Esophagus muscularis mucosa (tissue), 4 donors: ENCODE measurements around the gene METAP1D. TPM values are rescaled to one million over a fixed set of nuclear protein-coding genes. Genes with fewer than 3 reads are reported as not detected.

ENCODE experiments used
- DNase-seq: peaks from one replicate; pipeline ENCODE4 v3.0.0-alpha.2; 2017; ENCODE audit errors: extremely low spot score
- H3K27ac ChIP-seq, 4 donors: fragments of 200-600 bp; sonication (generic); replicated peaks in 1 of 4; 1 replicate in 3 of 4; 2 replicates in 1 of 4; pipeline ENCODE4 v1.5.1; 2016 to 2019; ENCODE audit warnings: mild to moderate bottlenecking in 1 of 4
- H3K27me3 ChIP-seq, 4 donors: fragments of 200-600 bp; sonication (generic); one replicate each; pipeline versions ENCODE4 v1.5.1 to v1.6.0; 2016 to 2019
- H3K36me3 ChIP-seq, 4 donors: fragments of 200-600 bp; sonication (generic); one replicate each; pipeline ENCODE4 v1.5.1; 2016 to 2019
- H3K4me1 ChIP-seq, 4 donors: fragments of 200-600 bp; sonication (generic); one replicate each; pipeline ENCODE4 v1.5.1; 2016 to 2019
- H3K4me3 ChIP-seq, 4 donors: fragments of 200-600 bp; sonication (generic); 1 replicate in 2 of 4; 2 replicates in 2 of 4; pipeline ENCODE4 v1.5.1; 2016 to 2019; ENCODE audit warnings: mild to moderate bottlenecking in 4 of 4, moderate library complexity in 1 of 4
- H3K9me3 ChIP-seq, 4 donors: fragments of 200-600 bp; sonication (generic); 1 replicate in 3 of 4; 2 replicates in 1 of 4; pipeline ENCODE4 v1.5.1; 2016 to 2019
- EP300 ChIP-seq: sonication (generic); formaldehyde crosslinking; IDR thresholded peaks from one replicate; pipeline ENCODE4 v1.6.1; 2017; ENCODE audit warnings: antibody characterized with exemption
- POLR2A ChIP-seq: fragments of 450-650 bp; IDR thresholded peaks from one replicate; pipeline ENCODE4 v1.6.1; 2017; ENCODE audit warnings: antibody characterized with exemption, moderate library complexity, mild to moderate bottlenecking, low read depth
- POLR2AphosphoS5 ChIP-seq, 2 donors: sonication (generic); formaldehyde crosslinking; IDR thresholded peaks; one replicate each; pipeline ENCODE4 v1.6.1; 2017; ENCODE audit warnings: antibody characterized with exemption in 2 of 2
- WGBS: methylation state at CpG from one replicate; pipeline ENCODE4 v1.1.5; 2018; 5-methylcytosine and 5-hydroxymethylcytosine counted together
- intact Hi-C: fragments of 100-400 bp; cut with DNase I; formaldehyde crosslinking; loops from one replicate; pipeline ENCODE4 v1.15.1; 2023
- total RNA-seq, 4 donors: library from RNA; depleted of rRNA; stranded (reverse); fragments of >200 nt; gene quantifications; one replicate each; pipeline versions ENCODE4 v1.1.0 to v1.2.1, GENCODE V29; 2016
- TF ChIP-seq, protein P1 (sequence below), 3 experiments: fragments of 200-600 bp in 2 of 3; fragments of 450-650 bp in 1 of 3; sonication (generic) in 2 of 3; IDR thresholded peaks; one replicate each; pipeline ENCODE4 v1.5.1; 2017 to 2019; ENCODE audit warnings: antibody characterized with exemption in 3 of 3, mild to moderate bottlenecking in 2 of 3, moderate library complexity in 1 of 3

The METAP1D gene
- total RNA-seq, 4 donors from 2014 or later: 3.1 to 6.6 (median 4.1) TPM

DNA sequence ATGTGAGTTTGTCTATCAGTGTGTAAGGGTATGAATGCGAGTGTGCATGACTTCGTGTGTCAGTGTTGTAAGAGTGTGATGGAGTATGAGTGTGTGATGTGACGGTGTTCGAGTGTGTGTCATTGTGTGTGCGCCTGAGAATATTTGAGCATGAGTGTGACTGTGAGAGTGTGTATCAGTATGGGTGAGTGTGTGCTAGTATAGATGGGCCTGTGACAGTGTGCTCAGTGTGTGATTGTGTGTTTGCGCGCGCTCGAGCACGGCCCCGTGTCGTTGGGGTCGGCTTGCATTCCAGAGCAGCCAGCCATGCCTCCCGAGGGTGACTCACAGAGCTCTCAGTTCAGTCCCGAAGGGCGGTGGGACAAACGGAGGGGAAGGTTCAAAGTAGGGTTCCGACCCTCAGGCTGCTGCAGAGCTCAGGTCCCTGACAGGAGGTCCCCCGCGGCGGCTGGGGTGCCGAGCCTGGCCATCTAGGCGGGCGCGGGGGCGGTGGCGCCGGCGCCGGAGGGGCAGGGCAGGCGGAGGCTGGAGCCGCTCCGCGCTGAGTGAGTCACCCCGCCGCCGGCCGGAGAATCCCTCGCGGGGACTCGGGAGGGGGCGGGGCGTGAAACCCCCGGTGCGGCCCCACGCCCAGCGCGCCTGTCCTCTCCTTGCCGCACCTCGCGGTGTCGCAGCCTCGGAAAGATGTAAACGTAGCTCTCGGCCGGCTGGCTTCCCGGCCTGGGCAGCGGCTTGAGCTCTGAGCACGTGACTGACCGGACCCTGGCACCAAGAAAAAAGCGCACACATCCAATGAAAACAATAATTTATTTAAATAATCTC, 99.1 kb downstream of the METAP1D start:
- Histone ChIP-seq H3K4me3 (peak overlapping the region; percentile 40 to 50 (median 43)), H3K27ac (no peak overlapping the region), H3K4me1 (peaks cover 83 to 91% (median 90%) of the 10 kb centered on the region in 4 donors), H3K9me3 (no peaks in the 10 kb centered on the region), H3K27me3 (peaks cover 56 to 100% (median 100%) of the 10 kb centered on the region in 4 donors), H3K36me3 (no peaks in the 10 kb centered on the region)
- WGBS: 10% methylated on average over 35 of the region's 61 CpGs
- intact Hi-C loops: no loop called here
- DNase-seq: peak; percentile 87
- TF ChIP-seq EP300 (no peak), POLR2A (no peak), POLR2AphosphoS5 (IDR thresholded peaks at IDR 0.05) (no peak)

DNA sequence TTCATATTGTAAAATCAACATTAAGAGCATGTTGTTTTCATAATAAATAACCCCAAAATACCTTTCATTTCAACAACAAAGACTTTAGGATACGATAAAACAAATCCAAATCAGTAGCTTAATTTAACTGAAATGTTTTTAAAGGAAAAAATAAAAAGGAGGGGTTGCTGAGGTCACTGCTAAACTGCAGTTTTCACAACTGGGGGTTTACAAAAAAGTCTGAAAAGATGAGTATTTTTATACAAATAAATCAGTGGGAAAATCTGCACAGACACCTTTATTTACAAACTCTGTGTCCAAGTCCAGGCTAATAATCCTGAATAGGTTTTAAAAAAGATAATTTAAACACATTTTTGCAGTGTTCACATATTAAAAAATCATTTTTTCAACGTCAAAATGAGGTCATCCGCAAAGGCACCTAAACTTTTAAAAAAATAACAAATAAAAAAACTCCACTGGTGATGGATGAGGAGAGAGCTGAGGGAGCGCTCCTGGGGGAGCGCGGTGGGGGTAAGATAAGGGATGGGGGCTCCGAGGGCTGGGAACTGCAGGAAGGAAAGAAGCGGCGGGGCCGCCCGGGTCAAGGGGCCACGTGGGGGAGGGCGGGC, 99.8 kb downstream of the METAP1D start:
- intact Hi-C loops: loop anchor here (5.0 to 10.0 kb wide), 3 partner anchors 287 to 505 kb away; no protein-coding TSS in a partner anchor
- peak overlapping the region; percentile 40 to 50 (median 43) for H3K4me3 ChIP-seq

DNA sequence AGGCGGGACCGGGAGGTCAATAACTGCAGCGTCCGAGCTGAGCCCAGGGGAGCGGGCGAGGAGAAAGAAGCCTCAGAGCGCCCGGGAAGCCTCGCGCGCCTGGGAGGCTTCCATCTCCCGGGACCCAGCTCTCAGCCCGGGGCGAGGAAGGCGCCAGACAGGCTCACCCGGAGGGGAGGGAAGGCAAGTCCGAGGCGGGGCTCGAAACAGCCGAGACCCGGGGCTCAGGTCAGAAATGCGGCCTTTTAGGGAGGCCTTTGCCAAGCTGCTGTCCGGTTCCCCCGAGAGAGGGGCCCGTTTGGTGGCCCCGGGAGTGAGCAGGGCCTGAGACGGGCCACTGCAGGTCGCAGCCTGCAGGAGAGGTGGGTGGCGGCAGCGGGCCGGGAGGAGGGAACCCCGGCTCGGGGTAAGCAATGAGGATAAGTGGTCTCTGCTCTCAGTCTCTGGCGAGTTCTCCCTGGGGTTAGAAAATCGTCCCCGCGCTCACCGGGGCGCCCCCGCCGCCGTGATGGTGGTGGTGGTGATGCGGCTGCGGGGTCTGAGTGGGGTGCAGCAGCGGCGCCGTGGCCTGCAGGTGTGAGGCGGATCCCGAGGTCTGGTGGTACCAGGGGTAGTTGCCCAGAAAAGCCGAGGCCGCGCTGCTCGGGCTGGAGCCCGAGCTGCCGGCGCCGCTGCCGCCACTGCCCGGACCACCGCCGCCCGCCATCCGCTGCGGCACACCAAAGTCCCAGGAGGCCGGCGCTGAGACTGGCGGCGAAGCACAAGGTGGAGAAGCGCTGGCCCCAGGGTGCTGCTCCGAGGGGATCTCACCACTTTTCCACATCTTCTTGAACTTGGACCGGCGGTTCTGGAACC, 100.6 kb downstream of the METAP1D start:
- TF ChIP-seq, protein P1, sequence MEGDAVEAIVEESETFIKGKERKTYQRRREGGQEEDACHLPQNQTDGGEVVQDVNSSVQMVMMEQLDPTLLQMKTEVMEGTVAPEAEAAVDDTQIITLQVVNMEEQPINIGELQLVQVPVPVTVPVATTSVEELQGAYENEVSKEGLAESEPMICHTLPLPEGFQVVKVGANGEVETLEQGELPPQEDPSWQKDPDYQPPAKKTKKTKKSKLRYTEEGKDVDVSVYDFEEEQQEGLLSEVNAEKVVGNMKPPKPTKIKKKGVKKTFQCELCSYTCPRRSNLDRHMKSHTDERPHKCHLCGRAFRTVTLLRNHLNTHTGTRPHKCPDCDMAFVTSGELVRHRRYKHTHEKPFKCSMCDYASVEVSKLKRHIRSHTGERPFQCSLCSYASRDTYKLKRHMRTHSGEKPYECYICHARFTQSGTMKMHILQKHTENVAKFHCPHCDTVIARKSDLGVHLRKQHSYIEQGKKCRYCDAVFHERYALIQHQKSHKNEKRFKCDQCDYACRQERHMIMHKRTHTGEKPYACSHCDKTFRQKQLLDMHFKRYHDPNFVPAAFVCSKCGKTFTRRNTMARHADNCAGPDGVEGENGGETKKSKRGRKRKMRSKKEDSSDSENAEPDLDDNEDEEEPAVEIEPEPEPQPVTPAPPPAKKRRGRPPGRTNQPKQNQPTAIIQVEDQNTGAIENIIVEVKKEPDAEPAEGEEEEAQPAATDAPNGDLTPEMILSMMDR (IDR thresholded peaks at IDR 0.05): no peak
- TF ChIP-seq EP300 (no peak), POLR2A (no peak), POLR2AphosphoS5 (IDR thresholded peaks at IDR 0.05) (no peak)
- Histone ChIP-seq H3K4me3 (peak overlapping the region in 3 of 4 donors; percentile 7 to 10 (median 8)), H3K36me3 (no peaks in the 10 kb centered on the region), H3K9me3 (no peaks in the 10 kb centered on the region), H3K27ac (no peak overlapping the region), H3K27me3 (peaks cover 56 to 100% (median 100%) of the 10 kb centered on the region in 4 donors), H3K4me1 (peaks cover 71 to 77% (median 76%) of the 10 kb centered on the region in 4 donors)
- WGBS: 8% methylated on average over 21 of the region's 72 CpGs
- peak; percentile 79 for DNase-seq
- intact Hi-C loops: loop anchor here (5.0 to 10.0 kb wide), 3 partner anchors 288 to 506 kb away; no protein-coding TSS in a partner anchor

More for the DNA sequence above, 99.8 kb downstream of the METAP1D start:
- 4% methylated on average over 13 of the region's 13 CpGs for WGBS
- Histone ChIP-seq H3K36me3 (no peaks in the 10 kb centered on the region), H3K4me1 (peaks cover 78 to 84% (median 84%) of the 10 kb centered on the region in 4 donors), H3K27ac (no peak overlapping the region), H3K9me3 (no peaks in the 10 kb centered on the region), H3K27me3 (peaks cover 56 to 100% (median 100%) of the 10 kb centered on the region in 4 donors)
- TF ChIP-seq EP300: no peak
- TF ChIP-seq POLR2A: no peak
- TF ChIP-seq, protein P1 (IDR thresholded peaks at IDR 0.05): no peak
- TF ChIP-seq POLR2AphosphoS5 (IDR thresholded peaks at IDR 0.05): no peak
- DNase-seq: no peak

DNA sequence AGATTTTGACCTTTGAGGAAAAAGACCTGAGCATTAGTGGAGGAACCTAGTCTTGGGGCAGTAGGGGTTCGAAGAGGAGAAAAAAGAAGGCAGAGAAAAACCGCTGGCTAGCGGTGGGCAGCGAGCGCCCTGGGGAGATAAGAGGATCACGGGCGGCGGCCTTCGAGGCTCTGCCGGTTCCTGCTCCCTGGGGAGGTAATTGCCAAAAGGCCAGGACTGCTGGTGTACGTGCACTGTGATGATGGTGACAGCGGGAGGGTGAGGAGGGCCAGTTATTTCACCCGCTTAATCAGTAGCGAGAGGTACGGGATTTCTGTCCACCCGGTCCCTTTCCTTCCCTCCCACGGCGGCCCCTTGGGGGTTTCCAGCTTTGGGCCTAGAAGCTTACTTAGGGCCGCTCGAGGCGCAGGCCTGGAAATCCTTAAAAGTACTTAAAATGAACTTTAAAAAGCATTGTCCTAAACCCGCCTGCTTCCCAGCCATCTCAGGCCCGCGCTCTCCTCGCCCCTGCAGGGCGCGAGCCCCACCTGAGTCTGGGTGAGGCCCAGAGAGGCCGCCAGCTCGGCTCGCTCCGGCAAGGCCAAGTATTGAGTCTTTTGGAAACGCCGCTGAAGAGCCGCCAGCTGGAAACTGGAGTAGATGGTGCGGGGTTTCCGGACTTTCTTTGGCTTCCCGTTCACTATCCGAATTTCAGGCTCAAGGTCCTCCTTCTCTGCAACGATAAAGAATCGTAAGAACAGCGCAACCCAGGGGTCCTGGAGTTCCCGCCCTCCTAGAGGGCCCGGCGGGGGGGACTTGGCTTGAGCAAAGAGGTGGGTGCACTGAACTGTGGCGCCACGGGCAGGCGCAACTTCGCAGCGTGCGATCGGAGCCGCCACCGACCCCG, 101.4 kb downstream of the METAP1D start:
- Histone ChIP-seq H3K4me1 (peaks cover 64 to 75% (median 73%) of the 10 kb centered on the region in 4 donors), H3K36me3 (no peaks in the 10 kb centered on the region), H3K27me3 (peaks cover 61 to 100% (median 100%) of the 10 kb centered on the region in 4 donors), H3K4me3 (peak overlapping the region; percentile 50 to 63 (median 54)), H3K27ac (no peak overlapping the region), H3K9me3 (no peaks in the 10 kb centered on the region)
- intact Hi-C loops: loop anchor here (5.0 to 10.0 kb wide), 3 partner anchors 289 to 506 kb away; no protein-coding TSS in a partner anchor
- 11% methylated on average over 45 of the region's 54 CpGs for WGBS
- DNase-seq: peak; percentile 77
- TF ChIP-seq POLR2A (no peak), EP300 (no peak), POLR2AphosphoS5 (IDR thresholded peaks at IDR 0.05) (no peak)
- TF ChIP-seq, protein P1 (IDR thresholded peaks at IDR 0.05): no peak
